K562 (cell line): ENCODE results near the gene SDE2. TPM values are rescaled to one million over a fixed set of nuclear protein-coding genes. Genes with fewer than 3 reads are reported as not detected.

Experiments
- ARID1B ChIP-seq: fragments of 450-650 bp; IDR thresholded peaks from 2 replicates; pipeline ENCODE4 v1.6.1; 2016; ENCODE audit warnings: antibody characterized with exemption, mild to moderate bottlenecking, inconsistent platforms
- BRCA1 ChIP-seq, 2 experiments: fragments of 450-650 bp in 1 of 2; sonication (generic) in 1 of 2; formaldehyde crosslinking in 1 of 2; IDR thresholded peaks; 2 replicates each; pipeline versions ENCODE4 v1.5.0 to v1.6.1; 2017 to 2020; ENCODE audit warnings: mild to moderate bottlenecking in 1 of 2, missing genetic modification reagents in 1 of 2
- CTCF ChIP-seq, 3 experiments: IDR thresholded peaks in 2 of 3; conservative IDR thresholded peaks in 1 of 3; 2 replicates each; pipeline ENCODE4 v1.5.1; 2011 to 2012; ENCODE audit warnings: low read length in 3 of 3, mild to moderate bottlenecking in 3 of 3, control low read depth in 2 of 3, improper control_type of control experiment in 1 of 3, inconsistent platforms in 1 of 3, low read depth in 1 of 3, mixed read lengths in 1 of 3, moderate library complexity in 1 of 3; ENCODE audit not compliant: insufficient read depth in 2 of 3
- E2F6 ChIP-seq, 2 experiments: IDR thresholded peaks; 2 replicates each; pipeline ENCODE4 v1.6.1; 2011; ENCODE audit warnings: borderline replicate concordance in 1 of 2, control low read depth in 1 of 2, low read depth in 1 of 2, low read length in 1 of 2, mild to moderate bottlenecking in 1 of 2, mixed read lengths in 1 of 2, moderate library complexity in 1 of 2; ENCODE audit not compliant: insufficient read depth in 1 of 2, insufficient read length in 1 of 2, poor library complexity in 1 of 2, severe bottlenecking in 1 of 2; ENCODE audit errors: extremely low read depth in 1 of 2
- ETS2 ChIP-seq: IDR thresholded peaks from 2 replicates; pipeline ENCODE4 v1.6.1; 2016; ENCODE audit warnings: borderline replicate concordance, missing genetic modification characterization, mild to moderate bottlenecking, moderate library complexity, missing compliant biosample characterization; ENCODE audit not compliant: poor library complexity, severe bottlenecking
- ILK ChIP-seq: fragments of 450-650 bp; IDR thresholded peaks from 2 replicates; pipeline ENCODE4 v1.6.1; 2016; ENCODE audit warnings: missing genetic modification characterization, low read depth, mild to moderate bottlenecking, missing compliant biosample characterization, moderate library complexity, borderline replicate concordance
- KDM4B ChIP-seq, 2 experiments: fragments of 450-650 bp in 1 of 2; sonication (generic) in 1 of 2; IDR thresholded peaks; 2 replicates each; pipeline ENCODE4 v1.6.1; 2016 to 2017; ENCODE audit warnings: borderline replicate concordance in 2 of 2, antibody characterized with exemption in 1 of 2, low read depth in 1 of 2, mild to moderate bottlenecking in 1 of 2
- LCOR ChIP-seq: sonication (generic); formaldehyde crosslinking; IDR thresholded peaks from 2 replicates; pipeline ENCODE4 v1.8.0; 2022; ENCODE audit warnings: mild to moderate bottlenecking, missing genetic modification reagents
- MAFG ChIP-seq: fragments of 450-650 bp; conservative IDR thresholded peaks from 2 replicates; pipeline ENCODE4 v1.6.1; 2016; ENCODE audit warnings: missing genetic modification characterization, missing compliant biosample characterization
- MYBL2 ChIP-seq, 2 experiments: fragments of 450-650 bp in 1 of 2; sonication (generic) in 1 of 2; formaldehyde crosslinking in 1 of 2; IDR thresholded peaks; 2 replicates each; pipeline versions ENCODE4 v1.6.1 to v1.8.1; 2017 to 2022; ENCODE audit warnings: borderline replicate concordance in 1 of 2, inconsistent platforms in 1 of 2, low read depth in 1 of 2, mild to moderate bottlenecking in 1 of 2, missing genetic modification reagents in 1 of 2, moderate library complexity in 1 of 2
- NEUROD1 ChIP-seq: fragments of 150-350 bp; IDR thresholded peaks from 2 replicates; pipeline ENCODE4 v1.6.1; 2014; ENCODE audit warnings: borderline replicate concordance, low read length, low read depth; ENCODE audit not compliant: partially characterized antibody
- NFIC ChIP-seq: fragments of 450-650 bp; IDR thresholded peaks from 2 replicates; pipeline ENCODE4 v1.6.1; 2017; ENCODE audit warnings: mild to moderate bottlenecking, inconsistent platforms
- RBBP5 ChIP-seq: fragments of 200-600 bp; sonication (generic); IDR thresholded peaks from 2 replicates; pipeline ENCODE4 v1.6.1; 2012; ENCODE audit warnings: borderline replicate concordance, mild to moderate bottlenecking, low read length, control low read depth, inconsistent platforms; ENCODE audit not compliant: insufficient read depth, poor library complexity, severe bottlenecking
- RCOR1 ChIP-seq, 2 experiments: IDR thresholded peaks; 2 replicates each; pipeline ENCODE4 v1.6.1; 2012; ENCODE audit warnings: low read depth in 2 of 2, low read length in 2 of 2, borderline replicate concordance in 1 of 2, improper control_type of control experiment in 1 of 2
- SP2 ChIP-seq: IDR thresholded peaks from 2 replicates; pipeline ENCODE4 v1.6.1; 2011; ENCODE audit warnings: mild to moderate bottlenecking, low read depth, low read length, moderate library complexity; ENCODE audit not compliant: poor library complexity, severe bottlenecking; ENCODE audit errors: extremely low read depth
- USF2 ChIP-seq: sonication (generic); formaldehyde crosslinking; IDR thresholded peaks from 2 replicates; pipeline ENCODE4 v1.5.0; 2020; ENCODE audit warnings: missing genetic modification reagents
- ZNF197 ChIP-seq: fragments of 200-800 bp; sonication (Bioruptor generic); IDR thresholded peaks from 2 replicates; pipeline ENCODE4 v1.6.1; 2016; ENCODE audit warnings: low read depth, missing genetic modification characterization, missing compliant biosample characterization
- ZNF217 ChIP-seq: sonication (generic); formaldehyde crosslinking; IDR thresholded peaks from 2 replicates; pipeline ENCODE4 v1.8.0; 2022; ENCODE audit warnings: mild to moderate bottlenecking, missing genetic modification reagents
- ZNF239 ChIP-seq: fragments of 250-450 bp; sonication (Bioruptor Pico); IDR thresholded peaks from 2 replicates; pipeline ENCODE4 v1.4.0; 2020; ENCODE audit warnings: mild to moderate bottlenecking
- ZNF644 ChIP-seq: fragments of 200-800 bp; sonication (Bioruptor generic); IDR thresholded peaks from 2 replicates; pipeline ENCODE4 v1.6.1; 2016; ENCODE audit warnings: low read depth, missing genetic modification characterization, missing compliant biosample characterization
- ZNF668 ChIP-seq: fragments of 250-450 bp; sonication (Bioruptor Pico); IDR thresholded peaks from 2 replicates; pipeline ENCODE4 v1.8.0; 2022; ENCODE audit warnings: mild to moderate bottlenecking, inconsistent platforms
- polyA plus RNA-seq, 8 experiments: library from polyadenylated mRNA; depleted of rRNA in 4 of 8; stranded (reverse) in 5 of 8; unstranded in 3 of 8; fragments of >200 nt; fragmentation: Nextera tagmentation in 2 of 8; fragmentation: Illumina TruSeq in 1 of 8; extraction: Ambion mirVana in 2 of 8; extraction: Trizol in 1 of 8; gene quantifications; 2 replicates each; pipeline versions ENCODE4 v1.2.1 to v1.2.3, GENCODE V29; 2011 to 2014; ENCODE audit warnings: inconsistent platforms in 1 of 8, missing spikeins in 1 of 8
- total RNA-seq, 7 experiments: library from RNA; depleted of rRNA in 6 of 7; stranded (reverse); fragments of >200 nt in 6 of 7; fragmentation: Illumina TruSeq in 2 of 7; extraction: Trizol in 2 of 7; gene quantifications; 2 replicates each; pipeline versions ENCODE4 v1.2.1 to v1.2.3, GENCODE V29; 2011 to 2021; ENCODE audit warnings: low replicate concordance in 1 of 7

The SDE2 gene
- total and polyA plus RNA-seq, 9 of the 15 experiments (the other 6 are each of a cell fraction or from before 2014, with no cell fraction given), result 14.3 to 62.3 (median 46.0) TPM

GRCh38 chr1:225995919-225996864 lies 3.0 kb downstream of the SDE2 start (continued):
- TF ChIP-seq NFIC, result peak; percentile 53
- no peak for TF ChIP-seq ETS2 (tag)
- TF ChIP-seq RCOR1 (IDR thresholded peaks at IDR 0.05; ENCODE audit: borderline replicate concordance in 1 of 2, low read depth in 2 of 2, low read length in 2 of 2), result peak in 1 of 2 experiments; percentile 68; a peak in 1 of 4 replicates
- no peak for TF ChIP-seq KDM4B (IDR thresholded peaks at IDR 0.05; ENCODE audit: borderline replicate concordance in 2 of 2, low read depth in 1 of 2)
- TF ChIP-seq LCOR (CRISPR knock-in tag), result no peak
- TF ChIP-seq ZNF239, result no peak
- no peak for TF ChIP-seq MYBL2 (IDR thresholded peaks at IDR 0.05; ENCODE audit: low read depth)
- no peak for TF ChIP-seq MYBL2 (CRISPR knock-in tag; IDR thresholded peaks at IDR 0.05; ENCODE audit: borderline replicate concordance)
- no peak for TF ChIP-seq USF2 (CRISPR knock-in tag)
- TF ChIP-seq BRCA1 (IDR thresholded peaks at IDR 0.05), result no peak
- no peak for TF ChIP-seq BRCA1 (CRISPR knock-in tag; IDR thresholded peaks at IDR 0.05)
- no peak for TF ChIP-seq ZNF197 (CRISPR knock-in tag)
- no peak for TF ChIP-seq MAFG (tag)
- TF ChIP-seq SP2, result no peak
- no peak for TF ChIP-seq ZNF217 (CRISPR knock-in tag)
- TF ChIP-seq NEUROD1, result no peak
- TF ChIP-seq E2F6 (IDR thresholded peaks at IDR 0.05; ENCODE audit: borderline replicate concordance in 1 of 2, extremely low read depth in 1 of 2, insufficient read depth in 1 of 2, insufficient read length in 1 of 2, low read depth in 1 of 2, low read length in 1 of 2, poor library complexity in 1 of 2, severe bottlenecking in 1 of 2), result no peak
- TF ChIP-seq ZNF644 (tag), result no peak
- peak; percentile 88 for TF ChIP-seq ARID1B
- no peak for TF ChIP-seq ILK (tag)
- TF ChIP-seq RBBP5, result no peak
- no peak for TF ChIP-seq ZNF668 (CRISPR knock-in tag)
- peak in 2 of 3 experiments; percentile 8 to 38; a peak in 2 of 6 replicates for TF ChIP-seq CTCF (IDR thresholded peaks at IDR 0.05 in 2 of 3, conservative IDR thresholded peaks at IDR 0.05 in 1 of 3; ENCODE audit: insufficient read depth in 2 of 3, low read depth in 1 of 3, low read length in 3 of 3)
